HG02884 (cell line): Measurements from ENCODE around the gene TAF4.
"Not testable (repeated sequence)": the region's sequence is repeated elsewhere in the genome, so short reads cannot be mapped to it uniquely, and the experiment has no call there.

Source experiments
- ATAC-seq: cut with Tn5 transposase; IDR thresholded peaks from one replicate; pipeline ENCODE4 v1.9.1; 2021; ENCODE audit warnings: mild to moderate bottlenecking, moderate library complexity; ENCODE audit not compliant: unreplicated experiment

Gene TAF4

GRCh38 chr20:62009322-62009721, 56.4 kb downstream of the TAF4 start:
- no peak for ATAC-seq

- no peak for ATAC-seq
These were observed 57.0 kb downstream of the TAF4 start for GRCh38 chr20:62008643-62009183.

DNA sequence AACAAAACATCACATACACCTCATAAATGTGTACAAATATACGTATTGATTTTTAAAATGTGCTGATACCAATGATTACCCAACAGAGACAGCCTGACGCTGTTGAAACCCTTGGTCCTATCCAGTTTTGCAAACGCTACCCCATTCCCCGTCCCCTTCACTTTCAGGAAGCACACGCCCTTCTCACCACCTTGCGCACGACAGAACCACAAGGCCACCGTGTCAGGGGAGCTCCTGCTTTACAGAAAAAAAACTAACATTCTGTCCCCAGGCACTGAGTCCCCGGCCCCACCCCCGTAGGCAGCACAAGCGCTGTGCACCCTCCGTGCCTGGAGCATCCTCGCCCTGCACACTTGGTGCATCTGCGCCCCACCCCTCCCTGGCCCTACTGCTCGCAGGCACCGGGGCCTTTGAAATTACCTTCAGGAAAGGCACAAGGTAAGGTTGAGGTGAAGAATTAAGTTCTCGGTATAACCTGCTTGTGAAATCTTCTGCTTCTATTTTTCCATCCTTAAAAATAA, 58.5 kb downstream of the TAF4 start:
- no peak for ATAC-seq

DNA sequence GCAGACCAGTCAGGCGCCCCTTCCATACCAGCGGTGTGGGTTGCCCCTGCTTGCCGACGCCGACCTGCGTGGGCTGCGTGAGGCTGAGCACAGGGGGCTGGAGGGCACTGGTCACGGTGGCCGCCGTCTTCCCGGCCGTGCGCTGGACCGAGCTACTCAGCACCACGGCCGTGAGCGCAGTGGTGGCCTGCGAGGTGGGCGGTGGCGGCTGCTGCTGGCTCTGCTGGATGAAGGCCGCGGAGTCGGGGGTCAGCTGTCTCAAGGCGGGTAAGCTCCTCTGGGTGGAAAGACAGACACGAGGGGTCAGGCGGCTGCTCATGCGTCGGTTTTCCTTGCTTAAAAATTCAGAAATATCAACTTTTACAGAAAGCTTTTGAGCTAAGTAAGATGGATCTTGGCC, 59.2 kb downstream of the TAF4 start:
- no peak for ATAC-seq

GRCh38 chr20:62004614-62005013, 61.1 kb downstream of the TAF4 start:
- no peak for ATAC-seq

- no peak for ATAC-seq
These were observed 61.9 kb downstream of the TAF4 start for GRCh38 chr20:62003567-62004405.

GRCh38 chr20:62002882-62003480, 62.7 kb downstream of the TAF4 start:
- ATAC-seq, result no peak

DNA sequence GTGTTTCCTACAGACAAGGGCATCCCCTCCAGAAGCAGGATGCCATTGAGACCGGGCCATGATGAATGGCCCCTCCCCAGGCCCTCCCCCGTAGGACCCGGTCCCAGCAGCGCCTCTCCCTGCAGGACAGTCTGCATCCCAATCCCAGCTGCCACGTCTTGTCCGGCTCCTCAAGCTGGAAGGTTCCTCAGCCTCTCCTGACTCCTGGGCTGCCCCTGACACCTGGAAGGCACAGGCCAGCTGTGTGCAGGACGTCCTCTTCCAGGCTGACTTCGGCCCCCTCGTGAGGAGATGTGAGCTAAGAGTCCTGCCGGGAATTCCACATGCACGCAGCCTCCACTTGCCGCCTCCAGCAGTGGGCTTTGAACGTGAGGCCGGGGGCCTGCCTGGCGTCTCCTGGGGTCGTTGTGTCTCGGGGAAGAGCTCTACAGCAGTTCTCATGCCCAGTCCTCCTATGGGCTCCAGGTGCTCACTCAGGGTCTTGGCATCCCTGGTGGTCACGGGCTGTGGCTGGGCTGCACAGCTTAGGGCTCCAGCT, 64.4 kb downstream of the TAF4 start:
- no peak for ATAC-seq

- ATAC-seq, result no peak
These were observed 67.1 kb downstream of the TAF4 start for GRCh38 chr20:61998343-61999121.

DNA sequence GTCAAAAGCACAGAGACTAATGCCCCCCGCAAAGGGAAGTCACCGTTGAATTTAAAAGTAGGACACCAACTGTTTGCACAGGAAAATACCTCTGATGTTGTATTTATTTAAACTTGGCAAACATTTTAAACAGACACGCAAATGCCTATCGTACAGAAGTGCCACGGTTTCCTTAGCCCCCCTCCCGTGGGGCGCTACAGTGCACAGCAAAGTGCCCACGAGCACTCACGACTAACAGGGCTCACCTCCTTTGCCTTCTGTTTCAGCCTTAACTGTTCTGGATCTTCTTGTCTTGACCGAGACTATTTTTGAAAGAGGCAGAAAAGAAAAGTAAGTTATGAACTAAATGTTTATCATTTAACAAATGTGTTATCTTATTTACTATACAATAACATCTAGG, 67.8 kb downstream of the TAF4 start:
- no peak for ATAC-seq

DNA sequence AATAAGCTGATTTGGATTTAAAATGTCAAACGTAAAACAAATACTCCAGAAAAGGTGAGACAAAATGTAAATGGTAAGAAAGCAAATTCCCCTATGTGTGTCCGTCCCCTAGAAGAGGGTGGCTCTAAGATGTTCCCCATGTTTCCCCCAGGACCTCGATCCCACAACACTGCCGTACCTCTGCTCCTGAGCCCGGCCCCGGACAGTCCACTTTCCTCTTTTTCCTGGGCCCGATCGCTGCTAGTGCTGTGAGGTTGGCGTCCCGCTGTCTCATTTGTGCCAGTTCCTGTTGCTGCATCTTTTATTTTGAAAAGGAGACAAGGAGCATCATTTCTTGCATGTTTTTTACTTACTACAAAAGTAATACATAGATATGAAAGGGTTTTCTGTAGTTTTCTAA, 68.3 kb downstream of the TAF4 start:
- no peak for ATAC-seq

DNA sequence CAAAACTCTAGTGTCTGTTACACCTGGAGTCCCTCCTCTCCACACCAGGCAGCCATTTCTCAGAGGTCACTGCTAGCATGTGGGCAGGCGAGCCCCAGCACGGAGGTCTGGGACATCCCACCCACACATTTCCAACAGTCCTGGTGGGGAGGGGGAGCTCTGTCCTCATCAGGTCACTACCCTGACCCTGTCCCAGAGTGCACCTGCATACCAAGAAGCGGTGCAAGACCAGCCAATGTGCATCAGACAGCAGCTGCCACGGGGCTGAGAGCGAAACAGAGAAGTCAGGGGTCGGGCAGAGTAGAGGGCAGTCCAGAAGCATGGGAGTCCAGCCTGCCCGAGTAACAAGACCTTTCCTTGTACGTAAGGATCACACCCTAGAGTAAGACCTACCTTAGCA, 71.1 kb downstream of the TAF4 start:
- ATAC-seq, result no peak

GRCh38 chr20:61993058-61993457, 72.6 kb downstream of the TAF4 start:
- ATAC-seq, result no peak

- no peak for ATAC-seq
These were observed 74.2 kb downstream of the TAF4 start for GRCh38 chr20:61991476-61991875.

DNA sequence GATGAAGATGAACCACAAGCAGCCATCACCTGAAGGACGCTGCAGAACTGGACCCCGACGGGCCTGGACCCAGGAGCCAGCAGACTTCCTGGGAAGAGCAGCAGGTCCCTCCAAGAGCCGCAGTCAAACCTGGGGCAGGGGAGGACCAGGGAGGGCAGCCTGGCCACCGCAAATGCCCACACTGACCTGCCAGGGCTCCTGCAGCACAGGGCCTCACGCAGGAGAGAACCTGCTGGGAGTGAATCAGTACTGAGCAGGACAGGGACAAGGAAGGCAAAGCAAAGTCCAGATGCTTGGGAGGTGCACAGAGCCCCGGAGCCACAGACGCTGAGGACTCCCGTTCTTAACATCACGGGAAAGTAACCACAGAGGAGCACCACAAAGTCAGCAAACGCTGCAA, 75.2 kb downstream of the TAF4 start:
- ATAC-seq, result no peak

- ATAC-seq, result no peak
These were observed 75.9 kb downstream of the TAF4 start for GRCh38 chr20:61989741-61990140.

DNA sequence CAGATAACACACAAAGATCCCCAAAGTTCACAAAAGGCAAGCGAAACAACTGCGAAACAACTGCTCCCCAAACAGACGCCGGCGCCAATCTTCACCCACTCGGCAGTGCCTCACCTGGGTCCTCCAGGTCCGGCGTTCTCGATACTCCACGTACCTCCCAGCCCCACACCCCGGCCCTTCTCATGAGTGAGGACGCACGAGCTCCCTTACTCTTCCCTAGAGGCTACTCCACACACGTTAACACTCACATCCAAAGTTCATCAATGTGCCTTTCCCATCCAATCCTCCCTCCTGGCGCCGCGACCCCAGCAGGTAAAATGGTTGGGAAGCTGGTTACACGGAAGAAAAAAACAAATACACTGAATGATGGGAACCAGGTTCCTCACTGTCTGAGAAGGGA, 77.0 kb downstream of the TAF4 start:
- no peak for ATAC-seq

DNA sequence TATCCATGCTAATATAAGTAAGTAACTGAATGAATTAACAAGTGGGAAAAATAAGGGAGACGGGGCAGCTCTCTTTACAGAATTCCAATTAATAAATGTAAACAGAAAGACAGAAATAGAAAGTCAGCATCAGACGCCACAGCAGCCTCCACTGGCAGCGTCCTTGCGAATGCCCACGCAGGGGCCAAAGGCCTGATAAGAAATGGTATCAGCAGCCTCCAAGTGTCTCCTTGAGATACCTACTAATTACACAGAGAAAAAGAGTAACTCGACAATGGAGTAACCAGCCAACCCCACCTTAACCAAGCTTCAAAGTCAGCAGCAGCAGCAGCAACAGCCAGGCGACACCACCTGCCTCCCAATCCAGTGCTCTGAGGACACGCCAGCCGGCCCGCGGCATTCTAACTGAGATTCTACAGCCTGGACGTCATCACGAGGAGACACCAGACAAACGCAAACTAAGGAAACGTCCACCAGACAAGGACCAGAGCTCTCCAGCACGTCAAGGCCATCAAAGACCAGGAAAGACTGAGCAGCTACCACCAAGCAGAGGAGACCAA, 78.8 kb downstream of the TAF4 start:
- ATAC-seq, result no peak

DNA sequence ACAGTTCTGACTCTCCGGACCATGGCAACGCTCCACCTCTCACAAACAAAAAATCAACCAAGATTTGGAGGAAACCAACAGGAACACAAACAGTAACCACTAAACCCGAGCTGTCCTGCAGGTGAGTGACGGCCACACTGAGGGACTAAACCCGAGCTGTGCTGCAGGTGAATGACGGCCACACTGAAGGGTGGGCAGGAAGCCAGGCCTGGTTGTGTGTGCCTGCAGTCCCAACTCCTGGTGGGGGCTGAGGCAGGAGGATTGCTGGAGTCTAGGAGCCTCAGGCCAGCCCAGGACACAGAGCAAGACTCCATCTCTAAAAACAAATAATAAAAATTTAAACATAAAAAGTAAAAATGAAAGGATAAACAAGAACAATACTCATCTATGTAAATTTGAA, 80.6 kb downstream of the TAF4 start:
- ATAC-seq, result no peak

DNA sequence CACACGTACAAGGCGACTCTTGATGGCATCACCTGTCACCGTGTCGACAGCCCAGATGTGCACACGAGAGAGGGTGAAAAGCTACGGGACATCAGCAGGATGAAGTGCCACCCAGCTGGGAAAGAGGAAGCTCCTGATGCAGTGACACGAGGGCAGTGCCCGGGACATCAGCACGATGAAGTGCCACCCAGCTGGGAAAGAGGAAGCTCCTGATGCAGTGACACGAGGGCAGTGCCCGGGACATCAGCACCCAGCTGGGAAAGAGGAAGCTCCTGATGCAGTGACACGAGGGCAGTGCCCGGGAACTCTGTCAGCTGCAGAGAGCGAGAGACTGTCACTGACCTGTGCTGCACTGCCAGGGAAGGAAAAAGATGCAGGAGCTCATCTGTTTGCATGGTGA, 81.2 kb downstream of the TAF4 start:
- ATAC-seq, result not testable (repeated sequence)

DNA sequence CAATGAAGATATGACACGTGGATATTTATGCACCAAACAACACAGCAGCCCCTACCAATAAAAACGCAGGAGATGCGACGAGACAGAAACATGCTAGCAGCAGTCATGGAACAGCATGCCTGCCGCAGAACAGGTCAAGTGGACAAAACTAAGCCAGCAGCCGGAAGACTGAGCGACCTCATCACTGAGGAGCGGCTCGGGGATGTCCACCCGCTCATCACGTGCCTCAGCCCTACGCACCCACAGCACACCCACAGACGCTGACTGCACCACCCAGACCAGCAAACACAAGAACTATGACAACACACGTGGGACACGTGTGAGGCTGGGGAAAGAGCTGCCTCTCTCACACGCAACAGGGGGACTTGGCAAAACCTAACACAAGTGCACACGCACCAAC, 81.7 kb downstream of the TAF4 start:
- ATAC-seq, result no peak
